Lower leg skin (tissue), 3 donors: ENCODE measurements around the gene STK25.

Experiments used
- POLR2A ChIP-seq, 2 donors: fragments of 450-650 bp; IDR thresholded peaks; one replicate each; pipeline ENCODE4 v1.6.1; 2016 to 2017; ENCODE audit warnings: antibody characterized with exemption in 2 of 2, mild to moderate bottlenecking in 1 of 2, moderate library complexity in 1 of 2
- TF ChIP-seq, protein P1 (sequence below), 3 donors: fragments of 450-650 bp; IDR thresholded peaks; one replicate each; pipeline ENCODE4 v1.5.1; 2016; ENCODE audit warnings: antibody characterized with exemption in 3 of 3, mild to moderate bottlenecking in 3 of 3, moderate library complexity in 2 of 3

DNA sequence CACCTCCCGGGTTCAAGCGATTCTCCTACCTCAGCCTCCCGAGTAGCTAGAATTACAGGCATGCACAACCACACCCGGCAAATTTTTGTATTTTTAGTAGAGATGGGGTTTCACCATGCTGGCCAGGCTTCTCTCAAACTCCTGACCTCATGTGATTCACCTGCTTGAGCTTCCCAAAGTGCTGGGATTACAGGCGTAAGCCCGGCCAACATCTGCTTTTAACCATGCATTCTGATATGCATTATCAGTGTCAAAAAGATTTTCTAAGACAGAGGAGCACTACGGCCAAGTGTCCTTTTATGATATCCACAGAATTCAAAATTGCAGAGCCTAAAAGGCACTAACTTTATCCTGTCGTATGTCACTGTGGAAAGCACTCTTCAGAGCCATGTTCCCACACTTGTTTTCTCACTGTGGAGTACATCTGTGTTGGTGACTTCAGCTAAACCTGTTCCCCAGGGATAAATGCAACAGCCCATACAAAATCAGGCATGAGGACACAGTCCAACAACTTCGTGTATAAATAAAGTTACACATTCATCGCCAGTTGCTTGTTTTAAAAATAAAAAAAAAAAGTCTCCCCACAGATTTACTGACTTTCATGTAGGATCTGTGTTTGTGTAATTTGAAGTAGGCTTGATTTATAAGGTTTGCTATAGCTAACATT is 56.4 kb downstream of the STK25 start:
- TF ChIP-seq, protein P1, sequence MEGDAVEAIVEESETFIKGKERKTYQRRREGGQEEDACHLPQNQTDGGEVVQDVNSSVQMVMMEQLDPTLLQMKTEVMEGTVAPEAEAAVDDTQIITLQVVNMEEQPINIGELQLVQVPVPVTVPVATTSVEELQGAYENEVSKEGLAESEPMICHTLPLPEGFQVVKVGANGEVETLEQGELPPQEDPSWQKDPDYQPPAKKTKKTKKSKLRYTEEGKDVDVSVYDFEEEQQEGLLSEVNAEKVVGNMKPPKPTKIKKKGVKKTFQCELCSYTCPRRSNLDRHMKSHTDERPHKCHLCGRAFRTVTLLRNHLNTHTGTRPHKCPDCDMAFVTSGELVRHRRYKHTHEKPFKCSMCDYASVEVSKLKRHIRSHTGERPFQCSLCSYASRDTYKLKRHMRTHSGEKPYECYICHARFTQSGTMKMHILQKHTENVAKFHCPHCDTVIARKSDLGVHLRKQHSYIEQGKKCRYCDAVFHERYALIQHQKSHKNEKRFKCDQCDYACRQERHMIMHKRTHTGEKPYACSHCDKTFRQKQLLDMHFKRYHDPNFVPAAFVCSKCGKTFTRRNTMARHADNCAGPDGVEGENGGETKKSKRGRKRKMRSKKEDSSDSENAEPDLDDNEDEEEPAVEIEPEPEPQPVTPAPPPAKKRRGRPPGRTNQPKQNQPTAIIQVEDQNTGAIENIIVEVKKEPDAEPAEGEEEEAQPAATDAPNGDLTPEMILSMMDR (IDR thresholded peaks at IDR 0.05) = no peak
- TF ChIP-seq POLR2A (IDR thresholded peaks at IDR 0.05) = no peak
